ENCODE data around the gene NELFA.

NELFA gene

GRCh38 chr4:2047781-2048581 is 39.2 kb upstream of the NELFA start:
- TF ChIP-seq, protein P1, sequence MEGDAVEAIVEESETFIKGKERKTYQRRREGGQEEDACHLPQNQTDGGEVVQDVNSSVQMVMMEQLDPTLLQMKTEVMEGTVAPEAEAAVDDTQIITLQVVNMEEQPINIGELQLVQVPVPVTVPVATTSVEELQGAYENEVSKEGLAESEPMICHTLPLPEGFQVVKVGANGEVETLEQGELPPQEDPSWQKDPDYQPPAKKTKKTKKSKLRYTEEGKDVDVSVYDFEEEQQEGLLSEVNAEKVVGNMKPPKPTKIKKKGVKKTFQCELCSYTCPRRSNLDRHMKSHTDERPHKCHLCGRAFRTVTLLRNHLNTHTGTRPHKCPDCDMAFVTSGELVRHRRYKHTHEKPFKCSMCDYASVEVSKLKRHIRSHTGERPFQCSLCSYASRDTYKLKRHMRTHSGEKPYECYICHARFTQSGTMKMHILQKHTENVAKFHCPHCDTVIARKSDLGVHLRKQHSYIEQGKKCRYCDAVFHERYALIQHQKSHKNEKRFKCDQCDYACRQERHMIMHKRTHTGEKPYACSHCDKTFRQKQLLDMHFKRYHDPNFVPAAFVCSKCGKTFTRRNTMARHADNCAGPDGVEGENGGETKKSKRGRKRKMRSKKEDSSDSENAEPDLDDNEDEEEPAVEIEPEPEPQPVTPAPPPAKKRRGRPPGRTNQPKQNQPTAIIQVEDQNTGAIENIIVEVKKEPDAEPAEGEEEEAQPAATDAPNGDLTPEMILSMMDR (IDR thresholded peaks at IDR 0.05; ENCODE audit: low read depth, low read length): no peak
- DNase-seq (ENCODE audit: extremely low read depth, low read depth): no peak

DNA sequence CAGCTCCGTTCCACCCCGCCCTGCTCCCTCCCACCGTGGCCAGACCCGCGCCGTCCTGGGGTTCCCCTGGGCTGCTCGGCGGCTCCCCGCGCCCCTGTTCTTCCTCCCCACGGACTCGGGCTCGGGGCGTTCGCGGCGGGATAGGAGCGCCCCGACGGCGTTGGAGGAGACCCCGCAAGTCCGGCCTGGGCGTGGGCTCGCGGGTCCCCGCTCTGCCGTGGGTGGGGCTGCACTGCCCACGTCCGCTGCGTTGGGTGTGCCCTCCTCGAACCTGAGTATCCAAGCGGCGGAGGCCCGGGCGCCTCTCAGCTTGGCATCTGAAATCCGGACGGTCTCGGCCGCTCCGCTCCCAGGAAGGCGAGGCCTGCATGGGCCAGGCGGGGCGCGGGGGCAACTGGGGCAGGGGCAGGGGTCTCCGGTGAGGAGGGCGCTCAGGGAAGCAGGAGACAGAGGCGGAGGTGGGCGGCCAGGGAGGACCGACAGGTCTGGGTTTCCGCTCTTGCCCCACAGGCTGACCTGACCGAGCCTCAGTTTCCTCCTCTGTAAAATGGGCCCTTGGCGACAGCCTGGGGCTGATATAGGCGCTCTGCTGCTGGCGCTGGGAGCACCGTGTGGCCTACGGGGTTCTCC is 38.4 kb upstream of the NELFA start:
- DNase-seq (ENCODE audit: extremely low read depth, low read depth): no peak

DNA sequence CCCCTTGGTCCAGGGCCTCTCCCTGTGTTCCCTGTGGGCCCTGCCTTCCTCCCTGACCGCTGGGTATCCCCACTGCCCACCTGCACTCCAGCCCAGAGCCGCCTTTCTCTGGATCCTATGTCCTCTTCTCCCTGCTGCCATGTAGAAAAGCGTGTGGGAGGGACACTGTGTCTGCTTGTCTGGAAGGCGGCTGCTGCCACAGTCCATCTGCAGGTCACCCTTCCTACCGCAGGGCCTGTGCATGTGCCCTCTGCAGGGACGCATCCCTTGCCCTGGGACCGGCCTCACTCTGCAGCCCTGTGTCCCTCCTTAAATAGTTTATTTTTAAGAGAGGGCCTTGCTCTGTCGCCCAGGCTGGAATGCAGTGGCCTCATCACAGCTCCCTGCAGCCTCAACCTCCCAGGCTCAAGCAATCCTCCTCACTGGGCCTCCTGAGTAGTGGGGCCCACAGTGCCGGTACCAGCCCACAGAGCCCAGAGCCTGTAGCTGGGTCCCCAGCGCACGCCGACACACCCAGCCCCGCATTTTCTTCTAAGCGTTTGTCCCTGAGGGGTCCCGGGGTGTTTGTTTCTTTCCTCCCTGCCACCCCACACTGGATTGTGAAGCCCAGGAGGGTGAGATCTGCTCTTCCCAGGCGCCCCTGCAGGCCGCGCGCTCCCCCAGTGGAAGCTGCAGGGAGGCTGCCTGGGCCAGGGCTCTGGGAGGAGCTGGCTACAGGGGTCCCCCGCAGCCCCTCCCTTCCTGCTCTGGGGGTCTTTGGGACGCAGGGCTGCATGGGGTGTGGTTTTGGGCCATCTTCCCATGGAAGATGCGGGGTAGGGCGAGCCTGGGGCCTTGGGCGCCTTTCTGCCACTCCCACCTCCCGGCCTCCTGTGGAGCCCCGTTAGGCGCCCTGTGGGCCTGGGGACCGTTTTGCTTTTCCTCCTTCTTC is 37.5 kb upstream of the NELFA start:
- TF ChIP-seq, protein P1 (IDR thresholded peaks at IDR 0.05; ENCODE audit: low read depth, low read length): no peak
- DNase-seq (ENCODE audit: extremely low read depth, low read depth): no peak

More for the DNA sequence above, 38.4 kb upstream of the NELFA start:
- TF ChIP-seq, protein P1 (IDR thresholded peaks at IDR 0.05; ENCODE audit: low read depth, low read length): no peak

GRCh38 chr4:2045518-2045951 is 36.8 kb upstream of the NELFA start:
- TF ChIP-seq, protein P1 (IDR thresholded peaks at IDR 0.05; ENCODE audit: low read depth, low read length): no peak
- no peak for DNase-seq (ENCODE audit: extremely low read depth, low read depth)

DNA sequence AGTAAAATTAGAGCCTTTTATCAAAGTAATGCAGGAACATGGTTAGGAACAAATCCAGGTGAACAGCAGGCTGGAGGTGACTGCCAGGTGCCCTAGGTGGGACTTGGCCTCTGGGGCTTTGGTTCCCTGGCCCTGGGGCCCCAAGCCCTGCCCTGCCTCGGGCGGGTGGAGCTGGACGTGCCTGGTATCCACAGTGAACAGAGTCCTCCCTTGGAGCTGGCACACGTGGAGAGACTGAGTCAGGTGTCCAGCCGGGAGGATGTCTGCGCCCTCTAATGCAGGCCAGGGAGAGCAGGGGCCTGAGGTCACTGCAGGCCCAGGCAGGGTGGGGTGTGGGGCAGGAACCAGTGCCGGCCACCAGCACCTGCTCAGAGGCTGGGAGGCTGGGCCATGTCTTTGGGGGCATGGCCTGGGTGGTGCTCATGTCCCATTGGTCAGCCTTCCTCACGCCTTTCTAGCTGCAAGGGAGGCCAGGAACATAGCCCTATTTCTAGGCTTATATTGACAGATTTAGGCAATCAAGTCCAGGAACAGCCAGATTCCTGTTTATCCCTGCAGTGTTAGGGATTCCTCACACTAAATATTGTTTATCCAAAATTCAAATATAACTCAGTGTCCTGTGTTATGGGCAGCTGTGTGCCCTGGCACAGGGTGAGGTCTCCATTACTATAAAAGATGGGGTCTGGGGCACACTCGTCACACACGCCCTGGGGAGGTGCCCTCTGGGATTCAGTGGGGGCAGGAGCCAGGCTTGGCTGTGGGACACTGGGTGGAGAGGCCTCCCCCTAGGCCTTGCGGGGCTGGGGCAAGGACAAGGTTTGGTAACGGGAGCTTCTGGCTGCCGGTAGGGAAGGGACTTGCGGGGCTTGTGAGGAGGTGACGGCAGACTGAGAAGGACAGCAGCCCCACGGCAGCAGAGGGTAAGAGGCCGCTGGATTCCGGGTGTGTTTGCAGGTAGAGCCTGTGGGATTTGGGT is 36.1 kb upstream of the NELFA start:
- DNase-seq (ENCODE audit: extremely low read depth, low read depth): no peak
- TF ChIP-seq, protein P1 (IDR thresholded peaks at IDR 0.05; ENCODE audit: low read depth, low read length): no peak

DNA sequence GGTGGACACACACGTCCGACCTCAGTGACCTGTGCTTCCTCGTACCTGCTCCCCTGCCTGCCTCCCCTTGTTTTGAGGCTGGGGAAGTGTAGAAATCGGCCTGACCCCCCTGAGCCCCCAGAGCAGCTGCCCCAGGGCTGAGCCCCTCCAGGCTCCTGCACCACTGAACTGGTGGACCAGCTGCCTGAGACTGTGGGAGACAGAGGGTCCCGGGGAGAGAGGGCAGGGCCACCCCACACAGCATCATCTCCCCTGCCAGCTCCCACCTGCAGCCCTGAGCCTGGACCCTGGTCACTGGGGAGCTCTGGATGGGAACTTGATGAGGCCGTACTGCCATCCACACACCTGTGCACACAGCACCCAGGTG is 35.3 kb upstream of the NELFA start:
- TF ChIP-seq, protein P1 (IDR thresholded peaks at IDR 0.05; ENCODE audit: low read depth, low read length): no peak

More for the DNA sequence above, 35.3 kb upstream of the NELFA start:
- no peak for DNase-seq (ENCODE audit: extremely low read depth, low read depth)
